Body of pancreas (tissue), 4 donors: ENCODE measurements around the gene SH3GLB2. TPM values are rescaled to one million over a fixed set of nuclear protein-coding genes. Genes with fewer than 3 reads are reported as not detected.

Source experiments
- ATAC-seq: fragments of 150-250 bp; one replicate; pipeline ENCODE4 v1.9.1; 2016
- DNase-seq, 4 donors: peaks; one replicate each; pipeline ENCODE4 v3.0.0-alpha.2; 2019
- H3K27ac ChIP-seq, 4 donors: fragments of 200-600 bp; sonication (generic); 1 replicate in 3 of 4; 2 replicates in 1 of 4; pipeline versions ENCODE4 v1.5.1 to v1.6.1; 2016 to 2019; ENCODE audit warnings: mild to moderate bottlenecking in 1 of 4, mixed read lengths in 1 of 4, moderate library complexity in 1 of 4
- H3K27me3 ChIP-seq, 2 donors: fragments of 200-600 bp; sonication (generic); one replicate each; pipeline ENCODE4 v1.6.0; 2016; ENCODE audit warnings: mild to moderate bottlenecking in 1 of 2
- H3K36me3 ChIP-seq, 2 donors: fragments of 200-600 bp; sonication (generic); replicated peaks in 1 of 2; 2 replicates each; pipeline ENCODE4 v1.5.1; 2016; ENCODE audit warnings: low read depth in 2 of 2; ENCODE audit not compliant: insufficient read depth in 1 of 2
- H3K4me1 ChIP-seq: fragments of 200-600 bp; sonication (generic); one replicate; pipeline ENCODE4 v1.6.0; 2016
- H3K4me3 ChIP-seq, 2 donors: fragments of 200-600 bp; sonication (generic); 1 replicate in 1 of 2; 2 replicates in 1 of 2; pipeline ENCODE4 v1.5.1; 2016 to 2019
- H3K9me3 ChIP-seq, 3 donors: fragments of 200-600 bp; sonication (generic); 1 replicate in 2 of 3; 2 replicates in 1 of 3; pipeline ENCODE4 v1.5.1; 2016
- CTCF ChIP-seq, 7 experiments: fragments of 450-650 bp in 4 of 7; fragments of 200-600 bp in 3 of 7; sonication (generic) in 3 of 7; IDR thresholded peaks; one replicate each; pipeline ENCODE4 v1.5.1; 2016 to 2019; ENCODE audit warnings: antibody characterized with exemption in 7 of 7
- POLR2A ChIP-seq, 3 donors: fragments of 450-650 bp; IDR thresholded peaks; one replicate each; pipeline ENCODE4 v1.6.1; 2016; ENCODE audit warnings: antibody characterized with exemption in 3 of 3, mild to moderate bottlenecking in 2 of 3
- WGBS, 2 donors: methylation state at CpG; one replicate each; pipeline ENCODE4 v1.1.5; 2017; 5-methylcytosine and 5-hydroxymethylcytosine counted together
- intact Hi-C: fragments of 100-400 bp; cut with DNase I; formaldehyde crosslinking; loops from one replicate; pipeline ENCODE4 v1.15.1; 2023
- total RNA-seq, 2 donors: library from RNA; depleted of rRNA; stranded (reverse); fragments of >200 nt; gene quantifications; one replicate each; pipeline ENCODE4 v1.1.0, GENCODE V29; 2016

The SH3GLB2 gene
- total RNA-seq, 2 donors from 2014 or later = 104 to 108 TPM

GRCh38 chr9:129014124-129014523 is 14.0 kb downstream of the SH3GLB2 start:
- H3K4me3 ChIP-seq = no peak overlapping the region
- H3K36me3 ChIP-seq = peaks cover 6 to 18% of the 10 kb centered on the region in 2 donors
- no peak overlapping the region for H3K27ac ChIP-seq
- no peaks in the 10 kb centered on the region for H3K9me3 ChIP-seq
- 92 to 98% methylated on average over 5 to 10 of the region's 11 CpGs for WGBS, 2 donors
- DNase-seq = no peak
- H3K4me1 ChIP-seq = no peaks in the 10 kb centered on the region
- TF ChIP-seq POLR2A (IDR thresholded peaks at IDR 0.05) (no peak), CTCF (IDR thresholded peaks at IDR 0.05) (no peak)
- no peaks in the 10 kb centered on the region for H3K27me3 ChIP-seq
- intact Hi-C loops = no loop called here
- no peak for ATAC-seq

- intact Hi-C loops = no loop called here
- H3K4me1 ChIP-seq = no peaks in the 10 kb centered on the region
- no peaks in the 10 kb centered on the region for H3K27me3 ChIP-seq
- no peaks in the 10 kb centered on the region for H3K9me3 ChIP-seq
- DNase-seq = no peak
- peaks cover 6 to 19% of the 10 kb centered on the region in 2 donors for H3K36me3 ChIP-seq
- TF ChIP-seq CTCF (IDR thresholded peaks at IDR 0.05) (no peak), POLR2A (IDR thresholded peaks at IDR 0.05) (no peak)
- no peak overlapping the region for H3K27ac ChIP-seq
- no peak overlapping the region for H3K4me3 ChIP-seq
- WGBS, 2 donors = 87 to 90% methylated on average over 7 to 9 of the region's 11 CpGs
- ATAC-seq = no peak
Measured at GRCh38 chr9:129013674-129014073, 14.5 kb downstream of the SH3GLB2 start.

GRCh38 chr9:129012893-129013448 is 15.2 kb downstream of the SH3GLB2 start:
- intact Hi-C loops = no loop called here

GRCh38 chr9:129012343-129012742 is 15.8 kb downstream of the SH3GLB2 start:
- 82 to 91% methylated on average over 3 to 7 of the region's 7 CpGs for WGBS, 2 donors
- TF ChIP-seq POLR2A (IDR thresholded peaks at IDR 0.05) (no peak), CTCF (IDR thresholded peaks at IDR 0.05) (no peak)
- Histone ChIP-seq H3K9me3 (no peaks in the 10 kb centered on the region), H3K27me3 (no peaks in the 10 kb centered on the region), H3K4me1 (no peaks in the 10 kb centered on the region), H3K4me3 (no peak overlapping the region), H3K36me3 (peaks cover 6 to 19% of the 10 kb centered on the region in 2 donors), H3K27ac (no peak overlapping the region)
- DNase-seq (no peak), ATAC-seq (no peak)
- intact Hi-C loops = no loop called here

More at GRCh38 chr9:129012893-129013448, 15.2 kb downstream of the SH3GLB2 start:
- H3K27me3 ChIP-seq = no peaks in the 10 kb centered on the region
- 94 to 99% methylated on average over 12 to 16 of the region's 16 CpGs for WGBS, 2 donors
- no peak overlapping the region for H3K27ac ChIP-seq
- H3K36me3 ChIP-seq = peaks cover 6 to 19% of the 10 kb centered on the region in 2 donors
- TF ChIP-seq CTCF (IDR thresholded peaks at IDR 0.05) = no peak
- TF ChIP-seq POLR2A (IDR thresholded peaks at IDR 0.05) = no peak
- H3K9me3 ChIP-seq = no peaks in the 10 kb centered on the region
- H3K4me1 ChIP-seq = no peaks in the 10 kb centered on the region
- ATAC-seq (no peak), DNase-seq (no peak)
- H3K4me3 ChIP-seq = no peak overlapping the region

GRCh38 chr9:129011761-129012181 is 16.4 kb downstream of the SH3GLB2 start:
- H3K27me3 ChIP-seq = no peaks in the 10 kb centered on the region
- WGBS, 2 donors = 89 to 90% methylated on average over 2 to 9 of the region's 11 CpGs
- H3K4me1 ChIP-seq = peaks cover 3% of the 10 kb centered on the region
- no peak overlapping the region for H3K27ac ChIP-seq
- intact Hi-C loops = no loop called here
- no peak overlapping the region for H3K4me3 ChIP-seq
- ATAC-seq = no peak
- no peaks in the 10 kb centered on the region for H3K9me3 ChIP-seq
- peaks cover 6 to 19% of the 10 kb centered on the region in 2 donors for H3K36me3 ChIP-seq
- no peak for DNase-seq
- TF ChIP-seq POLR2A (IDR thresholded peaks at IDR 0.05) (no peak), CTCF (IDR thresholded peaks at IDR 0.05) (no peak)
